T-helper 2 cell treated with Interferon-gamma antibody and Interleukin-4, amounts not matched to agents 100 ng/mL and 5 ng/mL, for 36 hours (primary cell): ENCODE results near the gene MRPS35. TPM values are rescaled to one million over a fixed set of nuclear protein-coding genes. Genes with fewer than 3 reads are reported as not detected.

Experiments used
- intact Hi-C: fragments of 100-400 bp; cut with micrococcal nuclease; formaldehyde crosslinking; loops from one replicate; pipeline ENCODE4 v1.15.1; 2023
- total RNA-seq: library from RNA; stranded (reverse); gene quantifications from 2 replicates; pipeline ENCODE4 v1.2.3, GENCODE V29; 2022

Gene MRPS35
- total RNA-seq, 1 donor from 2014 or later = 37.5 TPM

DNA sequence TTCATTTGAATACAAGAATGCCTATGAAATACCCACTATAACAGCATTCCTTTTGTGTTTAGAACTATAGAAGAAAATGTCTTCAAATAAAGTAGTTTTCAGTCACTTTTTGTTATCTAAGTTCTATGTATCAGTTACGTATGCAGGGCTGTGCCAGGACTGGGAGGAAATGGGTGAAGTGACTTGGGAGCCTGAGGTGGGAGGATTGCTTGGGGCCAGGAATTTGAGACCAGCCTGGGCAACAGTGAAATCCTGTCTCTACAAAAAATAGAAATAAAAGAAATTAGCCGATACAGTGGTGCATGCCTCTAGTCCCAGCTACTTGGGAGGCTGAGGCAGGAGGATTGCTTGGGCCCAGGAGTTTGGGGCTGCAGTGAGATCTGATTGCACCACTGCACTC, 92.3 kb downstream of the MRPS35 start:
- intact Hi-C loops = no loop called here

DNA sequence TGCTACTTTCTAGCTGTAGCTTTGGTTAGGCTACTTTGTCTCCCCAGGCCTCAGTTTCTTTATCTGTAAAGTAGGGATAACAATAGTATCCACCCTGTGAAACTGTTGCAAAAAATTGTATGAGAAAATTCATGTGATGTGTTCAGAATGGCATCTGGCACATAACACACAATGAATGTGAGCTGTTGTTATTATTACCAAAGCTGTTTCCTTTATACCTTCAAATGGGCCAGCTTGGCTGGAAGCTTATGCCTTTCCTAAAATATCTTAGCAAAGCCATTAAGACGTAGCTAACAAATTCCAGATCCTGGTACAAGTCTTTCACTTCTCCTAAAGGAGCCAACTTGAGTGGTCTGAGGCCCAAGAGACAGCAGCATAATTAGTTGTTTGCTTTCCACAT, 94.6 kb downstream of the MRPS35 start:
- intact Hi-C loops = no loop called here

Other genes with a start within 250 kb of the MRPS35 start
- gene PPFIBP1, start 186.6 kb upstream of the MRPS35 start, total RNA-seq = 9.8 and 13.6 TPM in 2 replicates
- 0.30 and 0.34 TPM in 2 replicates for gene REP15, start 14.4 kb upstream of the MRPS35 start, total RNA-seq
- gene KLHL42, start 69.4 kb downstream of the MRPS35 start, total RNA-seq = 15.8 and 18.5 TPM in 2 replicates
- gene MANSC4, start 69.4 kb downstream of the MRPS35 start, total RNA-seq = not detected in 2 replicates